Measurements from ENCODE around the gene CCDC159.

CCDC159 gene

GRCh38 chr19:11382898-11383705, 36.8 kb downstream of the CCDC159 start:
- peaks cover 31% of the 10 kb centered on the region for H3K4me1 Mint-ChIP-seq
- H3K4me3 Mint-ChIP-seq: peak overlapping the region; percentile 81
- H3K36me3 Mint-ChIP-seq: no peaks in the 10 kb centered on the region
- H3K27ac Mint-ChIP-seq: peak overlapping the region; percentile 65
- H3K9me3 Mint-ChIP-seq: no peaks in the 10 kb centered on the region
- ATAC-seq (ENCODE audit: low read depth) (peak; percentile 11), DNase-seq (ENCODE audit: low spot score in 2 of 2) (peak; percentile 57 to 67)
- H3K27me3 Mint-ChIP-seq: no peaks in the 10 kb centered on the region

- H3K36me3 Mint-ChIP-seq: no peaks in the 10 kb centered on the region
- H3K27ac Mint-ChIP-seq: peak overlapping the region; percentile 65
- DNase-seq (ENCODE audit: low spot score in 2 of 2) (no peak), ATAC-seq (ENCODE audit: low read depth) (no peak)
- no peaks in the 10 kb centered on the region for H3K27me3 Mint-ChIP-seq
- peak overlapping the region; percentile 81 for H3K4me3 Mint-ChIP-seq
- peaks cover 31% of the 10 kb centered on the region for H3K4me1 Mint-ChIP-seq
- H3K9me3 Mint-ChIP-seq: no peaks in the 10 kb centered on the region
Observed at GRCh38 chr19:11383706-11384048, 37.4 kb downstream of the CCDC159 start.

GRCh38 chr19:11384778-11385129, 38.4 kb downstream of the CCDC159 start:
- no peak for ATAC-seq (ENCODE audit: low read depth)
- peak overlapping the region; percentile 21 for H3K4me3 Mint-ChIP-seq
- DNase-seq (ENCODE audit: low spot score in 2 of 2): no peak
- H3K4me1 Mint-ChIP-seq: peaks cover 31% of the 10 kb centered on the region
- H3K27me3 Mint-ChIP-seq: no peaks in the 10 kb centered on the region
- H3K9me3 Mint-ChIP-seq: no peaks in the 10 kb centered on the region
- H3K27ac Mint-ChIP-seq: no peak overlapping the region
- no peaks in the 10 kb centered on the region for H3K36me3 Mint-ChIP-seq

GRCh38 chr19:11387162-11388034, 41.1 kb downstream of the CCDC159 start:
- ATAC-seq (ENCODE audit: low read depth): peak; percentile 78
- no peaks in the 10 kb centered on the region for H3K36me3 Mint-ChIP-seq
- H3K4me1 Mint-ChIP-seq: peaks cover 18% of the 10 kb centered on the region
- DNase-seq (ENCODE audit: low spot score in 2 of 2): peak in 1 of 2 donors; percentile 41
- peaks cover 4% of the 10 kb centered on the region for H3K9me3 Mint-ChIP-seq
- peak overlapping the region; percentile 47 for H3K4me3 Mint-ChIP-seq
- no peaks in the 10 kb centered on the region for H3K27me3 Mint-ChIP-seq
- H3K27ac Mint-ChIP-seq: peak overlapping the region; percentile 79

- no peaks in the 10 kb centered on the region for H3K36me3 Mint-ChIP-seq
- H3K27me3 Mint-ChIP-seq: peaks cover 3% of the 10 kb centered on the region
- H3K27ac Mint-ChIP-seq: no peak overlapping the region
- H3K4me3 Mint-ChIP-seq: no peak overlapping the region
- ATAC-seq (ENCODE audit: low read depth) (no peak), DNase-seq (ENCODE audit: low spot score in 2 of 2) (no peak)
- H3K4me1 Mint-ChIP-seq: peaks cover 17% of the 10 kb centered on the region
- H3K9me3 Mint-ChIP-seq: peaks cover 4% of the 10 kb centered on the region
Observed at GRCh38 chr19:11390359-11390758, 44.0 kb downstream of the CCDC159 start.

- Mint-ChIP-seq H3K27ac (no peak overlapping the region), H3K4me1 (peaks cover 18% of the 10 kb centered on the region), H3K9me3 (peaks cover 4% of the 10 kb centered on the region), H3K36me3 (no peaks in the 10 kb centered on the region), H3K4me3 (no peak overlapping the region), H3K27me3 (peaks cover 4% of the 10 kb centered on the region)
- no peak for DNase-seq (ENCODE audit: low spot score in 2 of 2)
- no peak for ATAC-seq (ENCODE audit: low read depth)
Observed at GRCh38 chr19:11390933-11391680, 44.8 kb downstream of the CCDC159 start.

GRCh38 chr19:11397089-11397610, 50.8 kb downstream of the CCDC159 start:
- H3K36me3 Mint-ChIP-seq: no peaks in the 10 kb centered on the region
- no peak overlapping the region for H3K27ac Mint-ChIP-seq
- DNase-seq (ENCODE audit: low spot score in 2 of 2) (no peak), ATAC-seq (ENCODE audit: low read depth) (no peak)
- peaks cover 17% of the 10 kb centered on the region for H3K27me3 Mint-ChIP-seq
- peaks cover 15% of the 10 kb centered on the region for H3K4me1 Mint-ChIP-seq
- no peak overlapping the region for H3K4me3 Mint-ChIP-seq
- H3K9me3 Mint-ChIP-seq: no peaks in the 10 kb centered on the region

GRCh38 chr19:11399667-11400066, 53.3 kb downstream of the CCDC159 start:
- DNase-seq (ENCODE audit: low spot score in 2 of 2): no peak
- ATAC-seq (ENCODE audit: low read depth): no peak
- no peaks in the 10 kb centered on the region for H3K9me3 Mint-ChIP-seq
- no peak overlapping the region for H3K27ac Mint-ChIP-seq
- no peak overlapping the region for H3K4me3 Mint-ChIP-seq
- H3K4me1 Mint-ChIP-seq: peaks cover 8% of the 10 kb centered on the region
- peaks cover 17% of the 10 kb centered on the region for H3K27me3 Mint-ChIP-seq
- H3K36me3 Mint-ChIP-seq: no peaks in the 10 kb centered on the region

GRCh38 chr19:11400798-11401197, 54.5 kb downstream of the CCDC159 start:
- ATAC-seq (ENCODE audit: low read depth) (no peak), DNase-seq (ENCODE audit: low spot score in 2 of 2) (no peak)
- Mint-ChIP-seq H3K27me3 (peaks cover 13% of the 10 kb centered on the region), H3K36me3 (no peaks in the 10 kb centered on the region), H3K4me3 (no peak overlapping the region), H3K4me1 (peaks cover 3% of the 10 kb centered on the region), H3K27ac (no peak overlapping the region), H3K9me3 (no peaks in the 10 kb centered on the region)

GRCh38 chr19:11401808-11402543, 55.7 kb downstream of the CCDC159 start:
- H3K27ac Mint-ChIP-seq: no peak overlapping the region
- H3K4me3 Mint-ChIP-seq: no peak overlapping the region
- ATAC-seq (ENCODE audit: low read depth): no peak
- DNase-seq (ENCODE audit: low spot score in 2 of 2): no peak
- no peaks in the 10 kb centered on the region for H3K9me3 Mint-ChIP-seq
- no peaks in the 10 kb centered on the region for H3K36me3 Mint-ChIP-seq
- H3K4me1 Mint-ChIP-seq: peaks cover 6% of the 10 kb centered on the region
- peaks cover 11% of the 10 kb centered on the region for H3K27me3 Mint-ChIP-seq

All from memory B cell (primary cell).